Adrenal gland (tissue), 5 donors: Measurements from ENCODE around the gene SIK1.

Source experiments
- POLR2A ChIP-seq, 2 donors: fragments of 450-650 bp; IDR thresholded peaks; one replicate each; pipeline ENCODE4 v1.6.1; 2017; ENCODE audit warnings: antibody characterized with exemption in 2 of 2, mild to moderate bottlenecking in 2 of 2, moderate library complexity in 1 of 2
- TF ChIP-seq, protein P1 (sequence below), 6 experiments: fragments of 450-650 bp in 4 of 6; fragments of 200-600 bp in 2 of 6; sonication (generic) in 1 of 6; IDR thresholded peaks; 1 replicate in 5 of 6; 2 replicates in 1 of 6; pipeline versions ENCODE4 v1.5.1 to v1.8.0; 2016 to 2021; ENCODE audit warnings: antibody characterized with exemption in 6 of 6, mild to moderate bottlenecking in 2 of 6, moderate library complexity in 1 of 6
- donor health status: DM: no; HTN: no; CAD: no.

GRCh38 chr21:43375837-43376477, 51.0 kb downstream of the SIK1 start:
- TF ChIP-seq, protein P1, sequence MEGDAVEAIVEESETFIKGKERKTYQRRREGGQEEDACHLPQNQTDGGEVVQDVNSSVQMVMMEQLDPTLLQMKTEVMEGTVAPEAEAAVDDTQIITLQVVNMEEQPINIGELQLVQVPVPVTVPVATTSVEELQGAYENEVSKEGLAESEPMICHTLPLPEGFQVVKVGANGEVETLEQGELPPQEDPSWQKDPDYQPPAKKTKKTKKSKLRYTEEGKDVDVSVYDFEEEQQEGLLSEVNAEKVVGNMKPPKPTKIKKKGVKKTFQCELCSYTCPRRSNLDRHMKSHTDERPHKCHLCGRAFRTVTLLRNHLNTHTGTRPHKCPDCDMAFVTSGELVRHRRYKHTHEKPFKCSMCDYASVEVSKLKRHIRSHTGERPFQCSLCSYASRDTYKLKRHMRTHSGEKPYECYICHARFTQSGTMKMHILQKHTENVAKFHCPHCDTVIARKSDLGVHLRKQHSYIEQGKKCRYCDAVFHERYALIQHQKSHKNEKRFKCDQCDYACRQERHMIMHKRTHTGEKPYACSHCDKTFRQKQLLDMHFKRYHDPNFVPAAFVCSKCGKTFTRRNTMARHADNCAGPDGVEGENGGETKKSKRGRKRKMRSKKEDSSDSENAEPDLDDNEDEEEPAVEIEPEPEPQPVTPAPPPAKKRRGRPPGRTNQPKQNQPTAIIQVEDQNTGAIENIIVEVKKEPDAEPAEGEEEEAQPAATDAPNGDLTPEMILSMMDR (IDR thresholded peaks at IDR 0.05), result no peak
- no peak for TF ChIP-seq POLR2A (IDR thresholded peaks at IDR 0.05)
